Neuronal stem cell (in vitro differentiated cells): ENCODE data around the gene CAB39.

ENCODE experiments used
- DNase-seq: peaks from one replicate; pipeline ENCODE4 v3.0.0-alpha.2; 2013; ENCODE audit warnings: low spot score
- H2AFZ ChIP-seq: one replicate; pipeline ENCODE4 v1.6.1; 2013; ENCODE audit warnings: mild to moderate bottlenecking, low read length, inconsistent platforms
- H2AK5ac ChIP-seq: 2 replicates; pipeline ENCODE4 v1.6.1; 2013; ENCODE audit warnings: low read depth, mild to moderate bottlenecking, inconsistent platforms, low read length, moderate library complexity, mixed read lengths
- H2BK120ac ChIP-seq: 2 replicates; pipeline ENCODE4 v1.6.1; 2013; ENCODE audit warnings: low read depth, mild to moderate bottlenecking, inconsistent platforms, low read length, moderate library complexity, mixed read lengths
- H2BK12ac ChIP-seq: one replicate; pipeline ENCODE4 v1.6.1; 2013; ENCODE audit warnings: low read length, inconsistent platforms
- H2BK15ac ChIP-seq: 2 replicates; pipeline ENCODE4 v1.6.1; 2013; ENCODE audit warnings: mild to moderate bottlenecking, low read length, inconsistent platforms, mixed read lengths
- H2BK5ac ChIP-seq: one replicate; pipeline ENCODE4 v1.6.1; 2013; ENCODE audit warnings: inconsistent platforms, mild to moderate bottlenecking, low read length, moderate library complexity
- H3K14ac ChIP-seq: one replicate; pipeline ENCODE4 v1.6.1; 2013; ENCODE audit warnings: low read length, inconsistent platforms
- H3K18ac ChIP-seq: 2 replicates; pipeline ENCODE4 v1.6.1; 2013; ENCODE audit warnings: low read length, inconsistent platforms
- H3K23ac ChIP-seq: 2 replicates; pipeline ENCODE4 v1.6.1; 2013; ENCODE audit warnings: low read depth, mild to moderate bottlenecking, mixed read lengths, low read length, inconsistent platforms; ENCODE audit not compliant: poor library complexity
- H3K27ac ChIP-seq: replicated peaks from 3 replicates; pipeline ENCODE4 v1.5.1; 2013; ENCODE audit warnings: low read length, inconsistent platforms
- H3K27me3 ChIP-seq, 3 experiments: 2 replicates each; pipeline ENCODE4 v1.6.1; 2013; ENCODE audit warnings: low read length in 3 of 3, mild to moderate bottlenecking in 2 of 3, inconsistent platforms in 1 of 3, low read depth in 1 of 3, mixed read lengths in 1 of 3, moderate library complexity in 1 of 3; ENCODE audit not compliant: control insufficient read depth in 3 of 3, insufficient read depth in 3 of 3
- H3K36me3 ChIP-seq, 2 donors: replicated peaks in 1 of 2; 2 replicates each; pipeline ENCODE4 v1.6.1; 2013; ENCODE audit warnings: low read length in 2 of 2; ENCODE audit not compliant: control insufficient read depth in 2 of 2, insufficient read depth in 2 of 2
- H3K4ac ChIP-seq: 2 replicates; pipeline ENCODE4 v1.6.1; 2013; ENCODE audit warnings: inconsistent platforms, mild to moderate bottlenecking, low read length, moderate library complexity
- H3K4me1 ChIP-seq, 2 donors: 1 replicate in 1 of 2; 2 replicates in 1 of 2; pipeline ENCODE4 v1.6.1; 2013; ENCODE audit warnings: low read length in 2 of 2, low read depth in 1 of 2; ENCODE audit not compliant: control insufficient read depth in 2 of 2, insufficient read depth in 1 of 2
- H3K4me2 ChIP-seq: one replicate; pipeline ENCODE4 v1.6.1; 2013; ENCODE audit warnings: mild to moderate bottlenecking, low read length, inconsistent platforms; ENCODE audit not compliant: insufficient read depth, poor library complexity, severe bottlenecking
- H3K4me3 ChIP-seq, 2 donors: 2 replicates each; pipeline ENCODE4 v1.5.1; 2013; ENCODE audit warnings: low read length in 2 of 2, mild to moderate bottlenecking in 2 of 2, inconsistent platforms in 1 of 2, moderate library complexity in 1 of 2
- H3K79me1 ChIP-seq: one replicate; pipeline ENCODE4 v1.6.1; 2013; ENCODE audit warnings: low read depth, mild to moderate bottlenecking, inconsistent platforms, low read length, moderate library complexity
- H3K9ac ChIP-seq: one replicate; pipeline ENCODE4 v1.6.1; 2013; ENCODE audit warnings: mild to moderate bottlenecking, low read depth, low read length, inconsistent platforms; ENCODE audit not compliant: poor library complexity
- H3K9me3 ChIP-seq, 2 donors: replicated peaks in 1 of 2; 2 replicates each; pipeline versions ENCODE3 to v1.6.1; 2013; ENCODE audit warnings: low read length in 2 of 2, mild to moderate bottlenecking in 2 of 2, inconsistent platforms in 1 of 2, low read depth in 1 of 2, mixed read lengths in 1 of 2, moderate library complexity in 1 of 2; ENCODE audit not compliant: control insufficient read depth in 2 of 2, insufficient read depth in 1 of 2
- H4K8ac ChIP-seq: one replicate; pipeline ENCODE4 v1.6.1; 2013; ENCODE audit warnings: low read depth, mild to moderate bottlenecking, inconsistent platforms, low read length, moderate library complexity
- H4K91ac ChIP-seq: one replicate; pipeline ENCODE4 v1.6.1; 2013; ENCODE audit warnings: low read length, low read depth, mild to moderate bottlenecking, inconsistent platforms; ENCODE audit not compliant: poor library complexity
- WGBS, 2 donors: extraction: QIAGEN DNeasy Blood & Tissue Kit; methylation state at CpG; one replicate each; pipeline ENCODE4 v1.1.7; 2013; ENCODE audit warnings: missing lambda C conversion rate in 2 of 2, mixed read lengths in 1 of 2; ENCODE audit not compliant: insufficient read length in 2 of 2, insufficient replicate concordance in 1 of 2; ENCODE audit errors: extremely low coverage in 2 of 2; 5-methylcytosine and 5-hydroxymethylcytosine counted together

The CAB39 gene

GRCh38 chr2:230684270-230685168 is 28.1 kb upstream of the CAB39 start:
- Histone ChIP-seq H3K4me3 (no peak overlapping the region), H3K14ac (no peak overlapping the region), H3K4ac (no peak overlapping the region), H2AFZ (no peak overlapping the region), H3K4me2 (no peak overlapping the region), H3K18ac (no peak overlapping the region), H4K91ac (no peak overlapping the region), H3K27me3 (peaks cover 0 to 53% (median 0%) of the 10 kb centered on the region in 3 experiments), H2BK12ac (no peak overlapping the region), H3K27ac (no peak overlapping the region), H2AK5ac (no peak overlapping the region), H4K8ac (no peak overlapping the region), H2BK120ac (no peak overlapping the region), H3K4me1 (no peaks in the 10 kb centered on the region), H2BK5ac (no peak overlapping the region), H3K23ac (no peak overlapping the region), H2BK15ac (no peak overlapping the region), H3K9ac (no peak overlapping the region), H3K36me3 (no peaks in the 10 kb centered on the region), H3K79me1 (no peaks in the 10 kb centered on the region), H3K9me3 (no peaks in the 10 kb centered on the region)
- no peak for DNase-seq
- WGBS, 2 donors, result 100% methylated on average over 1 of the region's 8 CpGs; no CpG with 5 or more reads in 1 of the 2 donors

- Histone ChIP-seq H3K27ac (no peak overlapping the region), H3K79me1 (no peaks in the 10 kb centered on the region), H3K18ac (no peak overlapping the region), H3K23ac (no peak overlapping the region), H3K14ac (no peak overlapping the region), H2BK120ac (no peak overlapping the region), H3K27me3 (peaks cover 0 to 52% (median 0%) of the 10 kb centered on the region in 3 experiments), H4K8ac (no peak overlapping the region), H3K9me3 (no peaks in the 10 kb centered on the region), H2BK15ac (no peak overlapping the region), H2AK5ac (no peak overlapping the region), H3K4me1 (no peaks in the 10 kb centered on the region), H4K91ac (no peak overlapping the region), H3K4ac (no peak overlapping the region), H3K36me3 (no peaks in the 10 kb centered on the region), H2BK12ac (no peak overlapping the region), H2BK5ac (no peak overlapping the region), H3K9ac (no peak overlapping the region), H3K4me2 (no peak overlapping the region), H2AFZ (peak overlapping the region; percentile 63), H3K4me3 (no peak overlapping the region)
- DNase-seq, result no peak
- WGBS, 2 donors, result no CpG with 5 or more reads among the region's 6 CpGs
Observed at GRCh38 chr2:230685178-230685577, 27.5 kb upstream of the CAB39 start.

GRCh38 chr2:230687498-230687897 is 25.1 kb upstream of the CAB39 start:
- H3K14ac ChIP-seq, result no peak overlapping the region
- H3K4me3 ChIP-seq, result no peak overlapping the region
- no peak overlapping the region for H4K8ac ChIP-seq
- no CpG with 5 or more reads among the region's 5 CpGs for WGBS, 2 donors
- H4K91ac ChIP-seq, result no peak overlapping the region
- no peak overlapping the region for H3K23ac ChIP-seq
- H3K4me1 ChIP-seq, result peaks cover 0 to 5% of the 10 kb centered on the region in 2 donors
- no peak overlapping the region for H2BK15ac ChIP-seq
- no peak overlapping the region for H2BK5ac ChIP-seq
- H3K18ac ChIP-seq, result no peak overlapping the region
- H2AFZ ChIP-seq, result no peak overlapping the region
- no peak for DNase-seq
- no peak overlapping the region for H3K4me2 ChIP-seq
- H3K9ac ChIP-seq, result no peak overlapping the region
- H3K27ac ChIP-seq, result no peak overlapping the region
- no peak overlapping the region for H2AK5ac ChIP-seq
- no peaks in the 10 kb centered on the region for H3K9me3 ChIP-seq
- no peaks in the 10 kb centered on the region for H3K79me1 ChIP-seq
- no peaks in the 10 kb centered on the region for H3K36me3 ChIP-seq
- H2BK12ac ChIP-seq, result no peak overlapping the region
- H3K27me3 ChIP-seq, result peaks cover 0 to 51% (median 0%) of the 10 kb centered on the region in 3 experiments
- H2BK120ac ChIP-seq, result no peak overlapping the region
- no peak overlapping the region for H3K4ac ChIP-seq

GRCh38 chr2:230688490-230688889 is 24.2 kb upstream of the CAB39 start:
- Histone ChIP-seq H3K36me3 (no peaks in the 10 kb centered on the region), H3K4me3 (no peak overlapping the region), H2BK120ac (no peak overlapping the region), H2AFZ (no peak overlapping the region), H3K79me1 (no peaks in the 10 kb centered on the region), H3K18ac (no peak overlapping the region), H2BK12ac (no peak overlapping the region), H3K27ac (no peak overlapping the region), H2BK5ac (no peak overlapping the region), H2AK5ac (no peak overlapping the region), H3K9ac (no peak overlapping the region), H3K27me3 (peaks cover 0 to 42% (median 0%) of the 10 kb centered on the region in 3 experiments), H4K8ac (no peak overlapping the region), H3K9me3 (no peaks in the 10 kb centered on the region), H3K4me2 (no peak overlapping the region), H3K14ac (no peak overlapping the region), H3K4me1 (peaks cover 0 to 5% of the 10 kb centered on the region in 2 donors), H4K91ac (no peak overlapping the region), H3K23ac (no peak overlapping the region), H3K4ac (no peak overlapping the region), H2BK15ac (no peak overlapping the region)
- no CpG with 5 or more reads among the region's 2 CpGs for WGBS, 2 donors
- DNase-seq, result no peak
